ENCODE results near the gene RIN3.
A peak's percentile ranks its signal among the peaks of the same experiment; 100 is the strongest.

Gene RIN3

GRCh38 chr14:92513204-92513965, at the start of gene RIN3:
TSS of gene RIN3 (plus strand) at chr14:92513781. CDS start at chr14:92513933, 152 bp downstream.
- peak; percentile 83 for DNase-seq (ENCODE audit: low read depth, low spot score)

DNA sequence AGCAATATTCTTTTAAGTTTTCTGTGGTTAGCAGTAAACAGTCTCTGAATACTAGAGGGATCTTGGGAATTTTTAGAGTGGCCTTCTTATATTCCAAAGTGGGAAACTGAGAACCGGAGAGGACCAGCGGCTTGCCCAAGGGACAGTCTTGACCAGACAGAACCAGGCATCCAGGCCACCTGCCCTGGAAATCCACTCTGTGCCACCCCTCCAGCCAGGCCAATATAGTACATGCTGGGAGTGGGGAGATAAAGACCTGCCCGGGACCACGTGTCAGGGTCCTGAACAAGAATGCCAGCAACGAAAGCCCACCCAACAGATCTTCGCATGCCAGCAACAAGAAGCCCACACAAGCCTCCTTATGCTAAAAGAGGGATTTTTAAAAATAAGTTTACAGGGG, 49.4 kb upstream of the RIN3 start:
- no peak for DNase-seq (ENCODE audit: low read depth, low spot score)

DNA sequence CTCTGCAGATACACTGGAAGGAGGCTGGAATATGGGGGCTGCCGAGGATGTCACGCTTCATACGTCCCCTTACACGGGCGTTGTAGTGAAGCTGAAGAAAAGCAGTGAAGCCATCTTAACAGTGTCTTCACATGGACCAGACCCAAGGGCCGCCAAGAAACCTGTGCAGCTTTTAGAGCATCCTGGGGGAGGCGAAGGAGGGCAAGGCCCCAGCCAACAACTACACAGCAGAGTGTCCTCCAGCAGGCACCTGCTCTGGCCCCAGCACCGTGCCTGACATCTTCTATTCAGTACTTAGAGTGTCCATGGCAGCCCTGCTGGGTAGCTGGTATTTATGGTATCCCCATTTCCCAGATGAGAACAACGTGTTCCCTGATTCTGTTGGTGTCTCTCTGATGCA, 48.9 kb upstream of the RIN3 start:
- DNase-seq (ENCODE audit: low read depth, low spot score) = no peak

DNA sequence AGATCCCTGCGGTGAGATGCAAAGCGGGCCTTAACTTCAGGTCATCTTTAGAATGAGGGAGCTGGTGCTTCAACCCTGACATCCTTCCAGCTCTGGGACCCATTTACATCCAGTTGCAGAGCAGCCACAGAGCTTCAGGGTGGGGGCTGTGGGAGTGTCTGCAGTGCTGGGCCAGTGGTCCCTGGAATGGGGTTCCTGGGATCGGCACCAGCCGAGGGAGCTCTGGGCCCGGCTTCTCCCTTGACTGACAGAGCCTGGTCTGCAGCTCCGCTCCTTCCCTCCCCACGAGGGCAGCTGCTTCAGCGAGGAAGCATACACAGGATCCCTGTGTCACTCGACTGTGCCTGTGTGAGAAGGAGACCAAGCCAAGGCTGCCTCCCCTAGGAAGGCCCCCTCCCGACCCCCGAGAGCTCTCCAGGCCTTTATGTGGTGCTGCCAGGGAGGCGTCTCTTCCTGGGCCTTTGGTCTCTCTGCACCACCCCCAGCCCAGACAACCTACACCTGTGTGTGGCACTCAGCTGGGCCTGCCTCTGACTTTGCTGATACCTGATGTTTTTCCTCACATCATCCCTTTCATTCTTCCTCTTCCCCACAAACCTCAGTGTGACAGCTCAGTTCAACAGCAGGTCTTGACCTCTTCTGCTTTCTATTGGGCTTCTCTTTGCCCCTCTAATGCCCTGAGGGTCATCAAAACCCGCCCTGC, 48.1 kb upstream of the RIN3 start:
- no peak for DNase-seq (ENCODE audit: low read depth, low spot score)

DNA sequence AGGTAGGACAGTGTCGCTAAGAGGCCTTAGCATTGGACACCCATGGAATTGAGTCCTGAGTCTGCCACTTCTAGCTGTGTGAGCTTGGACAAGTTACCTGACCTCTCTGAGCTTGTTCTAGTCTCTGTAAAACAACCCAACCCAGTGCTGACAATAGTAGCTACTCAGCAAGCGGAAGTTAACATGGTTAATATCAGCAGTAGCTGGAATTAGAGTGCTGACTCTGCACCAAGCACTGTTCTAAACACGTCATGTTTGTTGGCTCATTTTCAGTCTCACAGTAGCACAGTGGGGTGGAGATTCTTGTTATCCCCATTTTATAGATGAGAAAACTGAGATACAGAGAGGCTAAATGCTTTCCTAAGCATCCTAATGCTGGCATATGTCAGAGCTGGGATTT, 47.5 kb upstream of the RIN3 start:
- DNase-seq (ENCODE audit: low read depth, low spot score) = no peak

GRCh38 chr14:92469515-92469914, 44.1 kb upstream of the RIN3 start:
- DNase-seq (ENCODE audit: low read depth, low spot score) = no peak

DNA sequence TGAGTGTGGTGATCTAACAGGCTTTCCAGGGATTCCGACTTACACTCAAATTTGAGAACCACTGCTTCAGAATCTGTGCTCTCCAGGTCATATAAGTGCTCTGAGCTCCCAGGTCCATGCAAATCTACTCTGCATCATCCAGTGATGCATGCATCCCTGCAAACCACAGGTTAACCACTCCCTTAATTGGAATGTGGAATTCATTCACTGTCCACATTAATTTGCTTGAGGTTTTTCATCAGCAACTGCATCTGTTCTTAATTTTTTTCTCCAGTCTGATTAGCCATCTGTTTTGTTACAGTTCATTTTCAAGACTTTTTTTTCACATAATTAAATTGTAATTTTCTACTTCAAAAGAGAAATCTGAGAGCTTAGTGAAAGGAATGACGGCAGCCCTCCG, 43.4 kb upstream of the RIN3 start:
- DNase-seq (ENCODE audit: low read depth, low spot score) = peak; percentile 53

- no peak for DNase-seq (ENCODE audit: low read depth, low spot score)
Measured at GRCh38 chr14:92470811-92471210, 42.8 kb upstream of the RIN3 start.

GRCh38 chr14:92471919-92472318, 41.7 kb upstream of the RIN3 start:
- DNase-seq (ENCODE audit: low read depth, low spot score) = peak; percentile 67

DNA sequence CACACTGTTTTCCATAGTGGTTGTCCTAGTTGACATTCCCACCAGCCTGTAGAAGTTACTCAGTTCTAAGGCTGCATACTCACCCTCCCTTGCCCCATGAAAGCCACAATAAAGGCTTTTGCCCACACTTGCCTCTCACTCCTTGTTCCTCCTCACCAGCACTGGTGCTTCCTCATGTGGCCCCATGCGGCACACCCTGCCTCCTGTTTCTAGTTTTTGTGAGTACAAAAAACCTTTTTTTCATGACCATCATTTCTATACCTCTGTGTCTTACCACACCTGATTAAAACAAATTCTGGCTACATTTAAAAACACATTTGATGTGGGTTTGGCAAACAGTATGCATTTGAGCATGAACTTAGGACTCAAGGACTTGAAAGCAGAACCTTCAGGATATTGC, 40.7 kb upstream of the RIN3 start:
- no peak for DNase-seq (ENCODE audit: low read depth, low spot score)

DNA sequence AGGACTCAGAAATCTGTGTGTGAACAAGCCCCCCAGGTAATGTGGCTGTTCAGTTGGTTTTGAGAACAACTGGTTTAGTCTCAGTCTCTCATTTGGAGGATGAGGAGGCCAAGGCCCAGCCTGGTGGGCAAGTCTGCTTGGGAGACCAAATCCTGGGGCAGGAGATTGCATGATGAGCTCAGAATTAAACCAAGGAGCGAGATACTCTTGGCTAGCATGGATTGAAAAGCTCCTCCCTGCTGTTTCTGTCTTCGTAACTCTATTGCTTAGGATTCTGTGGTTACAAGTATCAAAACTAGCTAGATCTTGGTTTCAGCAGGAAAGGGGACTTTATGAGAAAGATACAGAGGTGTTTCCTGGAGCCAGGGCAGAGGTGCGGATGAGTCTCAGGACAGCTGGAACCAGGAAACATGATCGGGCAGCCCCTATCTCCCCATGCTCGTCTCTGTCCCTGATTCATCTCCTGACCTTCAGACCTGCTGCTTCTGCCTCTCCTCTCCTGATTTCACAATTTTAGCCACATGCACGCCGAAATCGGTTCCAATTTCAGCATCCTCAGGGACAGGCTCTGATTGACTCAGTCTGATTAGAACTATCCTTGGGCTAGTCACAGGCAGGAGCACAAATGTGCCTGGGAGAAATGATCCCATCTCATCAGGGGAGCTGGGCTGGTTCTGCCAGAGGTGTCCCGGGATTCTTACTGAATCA, 40.2 kb upstream of the RIN3 start:
- no peak for DNase-seq (ENCODE audit: low read depth, low spot score)

GRCh38 chr14:92473969-92474535, 39.5 kb upstream of the RIN3 start:
- DNase-seq (ENCODE audit: low read depth, low spot score) = no peak

- DNase-seq (ENCODE audit: low read depth, low spot score) = no peak
Measured at GRCh38 chr14:92475037-92475436, 38.5 kb upstream of the RIN3 start.

GRCh38 chr14:92475451-92476187, 38.0 kb upstream of the RIN3 start:
- no peak for DNase-seq (ENCODE audit: low read depth, low spot score)

GRCh38 chr14:92480856-92481255, 32.7 kb upstream of the RIN3 start:
- DNase-seq (ENCODE audit: low read depth, low spot score) = no peak

- DNase-seq (ENCODE audit: low read depth, low spot score) = peak; percentile 56
Measured at GRCh38 chr14:92481386-92481785, 32.2 kb upstream of the RIN3 start.

DNA sequence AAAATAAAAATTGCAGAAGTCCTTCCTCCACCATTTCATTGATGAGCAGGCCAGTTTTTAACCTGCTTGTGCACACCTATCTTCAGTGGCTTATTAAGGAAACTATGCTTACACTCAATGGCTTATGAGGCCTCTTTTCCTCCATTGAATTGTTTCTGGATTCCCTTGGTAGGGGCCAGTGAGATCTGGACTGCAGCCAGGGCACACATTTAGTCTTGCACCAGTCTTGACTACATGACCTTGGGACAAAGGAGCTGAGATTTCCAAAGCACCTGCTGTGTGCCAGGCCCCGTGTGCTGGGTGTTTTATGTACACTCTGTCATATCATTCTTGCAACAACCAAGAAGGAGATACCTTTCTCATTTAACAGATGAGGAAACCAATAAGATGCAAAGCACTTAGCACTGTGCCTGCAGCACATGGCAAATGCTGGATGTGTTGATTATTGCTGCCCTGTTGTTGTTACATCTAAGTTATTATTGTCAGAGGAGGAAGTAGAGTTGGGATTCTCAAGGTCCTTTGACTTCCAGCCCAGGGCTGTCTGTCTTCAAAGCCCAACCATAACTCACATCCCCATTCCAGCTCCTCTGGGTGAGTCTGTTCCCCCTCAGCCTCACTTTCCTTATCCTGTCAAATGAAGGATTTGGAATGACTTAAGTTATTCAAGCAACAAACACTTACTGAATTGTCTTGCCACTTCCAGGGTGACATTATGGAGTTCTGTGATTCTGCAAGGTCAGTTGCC, 31.6 kb upstream of the RIN3 start:
- DNase-seq (ENCODE audit: low read depth, low spot score) = no peak

DNA sequence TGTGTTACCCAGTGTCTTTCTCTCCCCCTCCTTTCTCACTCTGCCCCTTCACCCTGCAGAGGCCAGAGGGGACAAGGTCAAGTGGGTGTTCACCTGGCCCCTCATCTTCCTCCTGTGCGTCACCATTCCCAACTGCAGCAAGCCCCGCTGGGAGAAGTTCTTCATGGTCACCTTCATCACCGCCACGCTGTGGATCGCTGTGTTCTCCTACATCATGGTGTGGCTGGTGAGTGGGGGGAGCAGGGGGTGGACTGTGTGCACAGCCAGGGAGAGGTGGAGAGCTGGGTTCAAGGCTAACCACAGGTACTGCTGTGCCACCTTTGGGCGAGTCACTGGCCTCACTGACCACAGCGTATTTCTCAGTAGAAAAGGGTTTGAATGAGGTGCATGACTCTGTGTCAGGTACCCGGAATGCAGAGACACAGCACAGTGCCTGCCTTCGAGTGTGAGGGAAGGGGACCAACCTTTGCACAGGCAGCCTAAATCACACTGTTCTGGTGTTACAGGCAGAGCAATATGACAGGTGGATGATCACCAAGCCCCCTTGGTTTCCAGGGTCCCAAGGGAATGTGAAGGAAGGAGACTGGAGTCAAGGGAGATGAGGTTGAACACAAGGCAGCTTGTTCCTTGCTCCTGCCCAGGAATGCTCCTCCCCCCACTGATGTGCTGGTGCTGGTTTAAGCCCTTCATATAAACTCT, 30.8 kb upstream of the RIN3 start:
- no peak for DNase-seq (ENCODE audit: low read depth, low spot score)

- no peak for DNase-seq (ENCODE audit: low read depth, low spot score)
Measured at GRCh38 chr14:92484132-92484823, 29.3 kb upstream of the RIN3 start.

DNA sequence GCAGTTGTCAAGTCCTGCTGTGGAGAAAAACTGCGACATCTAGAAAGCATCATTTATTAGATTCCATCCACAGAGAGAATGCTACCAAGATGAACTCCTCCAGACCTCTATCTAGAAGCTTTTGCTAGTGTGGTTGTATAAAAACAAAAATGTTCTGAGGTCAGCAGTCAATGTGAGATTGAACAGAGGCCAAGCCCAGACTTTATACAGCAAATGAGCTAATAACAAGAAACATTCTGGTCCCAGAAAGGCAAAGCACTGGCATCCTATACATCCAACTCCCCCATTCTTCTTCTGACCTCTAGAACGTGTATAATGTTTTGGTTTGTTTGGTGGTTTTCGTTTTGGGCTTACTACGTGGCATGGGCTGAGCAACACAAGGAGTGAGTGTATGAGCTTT, 26.7 kb upstream of the RIN3 start:
- DNase-seq (ENCODE audit: low read depth, low spot score) = peak; percentile 64
